Posterior cingulate gyrus (tissue), 11 donors: Measurements from ENCODE around the gene AKR1B15.
"Not testable (repeated sequence)": the region's sequence is repeated elsewhere in the genome, so short reads cannot be mapped to it uniquely, and the experiment has no call there.

Experiments
- DNase-seq, 10 donors: peaks; one replicate each; pipeline versions ENCODE4 v3.0.0 to v3.0.0-alpha.2; 2020 to 2021; ENCODE audit warnings: mixed read lengths in 3 of 10
- intact Hi-C: fragments of 100-400 bp; cut with DNase I; formaldehyde crosslinking; loops from one replicate; pipeline ENCODE4 v1.15.1; 2023

Gene AKR1B15

GRCh38 chr7:134530460-134530859 lies 18.4 kb upstream of the AKR1B15 start:
- no peak for DNase-seq
- intact Hi-C loops = loop anchor here (2.0 kb wide), 1 partner anchor 20 kb away; no protein-coding TSS in a partner anchor

GRCh38 chr7:134532180-134532953 lies 16.5 kb upstream of the AKR1B15 start:
- DNase-seq = no peak
- intact Hi-C loops = no loop called here

- DNase-seq = no peak
- intact Hi-C loops = no loop called here
Measured at GRCh38 chr7:134532954-134533218, 16.0 kb upstream of the AKR1B15 start.

DNA sequence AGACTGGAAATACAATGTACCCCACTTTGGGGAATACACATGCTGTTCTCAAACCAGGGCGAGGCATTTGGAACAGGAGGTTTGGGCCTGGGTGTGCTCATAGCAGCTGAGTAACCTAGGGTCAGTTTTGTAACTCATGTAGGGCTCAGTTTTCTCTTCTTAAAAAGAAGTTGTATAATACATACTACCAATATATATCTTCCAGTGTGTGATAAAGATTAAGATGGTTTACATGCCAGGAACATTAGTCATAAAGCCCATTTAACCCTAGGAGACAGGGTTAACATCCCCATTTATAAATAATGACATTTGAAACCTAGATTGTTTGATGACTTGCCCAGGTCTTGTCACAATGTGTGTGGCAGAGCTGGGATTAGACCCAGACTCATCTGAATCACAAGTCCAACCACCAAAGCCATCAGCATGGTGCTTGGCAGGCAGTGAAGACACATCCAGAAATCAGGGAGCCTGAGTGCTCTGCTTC lies 15.6 kb upstream of the AKR1B15 start:
- intact Hi-C loops = no loop called here
- DNase-seq = no peak

GRCh38 chr7:134534633-134535032 lies 14.3 kb upstream of the AKR1B15 start:
- no peak for DNase-seq
- intact Hi-C loops = no loop called here

- no peak for DNase-seq
- intact Hi-C loops = no loop called here
Measured at GRCh38 chr7:134535272-134535918, 13.5 kb upstream of the AKR1B15 start.

- intact Hi-C loops = no loop called here
- no peak for DNase-seq
Measured at GRCh38 chr7:134535919-134536299, 13.0 kb upstream of the AKR1B15 start.

DNA sequence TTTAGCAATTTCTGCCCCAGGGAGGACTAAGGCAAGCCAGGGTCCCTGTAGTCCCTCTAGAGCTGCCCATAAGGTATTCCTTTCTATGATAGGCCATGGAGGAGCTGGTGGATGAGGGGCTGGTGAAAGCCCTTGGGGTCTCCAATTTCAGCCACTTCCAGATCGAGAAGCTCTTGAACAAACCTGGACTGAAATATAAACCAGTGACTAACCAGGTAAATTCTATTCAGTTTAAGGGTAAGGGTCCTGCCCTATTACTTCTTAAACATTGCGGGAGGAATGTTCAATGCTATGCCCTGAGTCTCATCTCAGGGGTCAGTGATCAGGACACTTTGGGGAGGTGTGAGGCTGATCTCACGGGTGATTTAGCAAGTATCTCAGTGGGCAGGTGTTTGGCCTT lies 12.4 kb upstream of the AKR1B15 start:
- intact Hi-C loops, DNase-seq: not testable (repeated sequence)

DNA sequence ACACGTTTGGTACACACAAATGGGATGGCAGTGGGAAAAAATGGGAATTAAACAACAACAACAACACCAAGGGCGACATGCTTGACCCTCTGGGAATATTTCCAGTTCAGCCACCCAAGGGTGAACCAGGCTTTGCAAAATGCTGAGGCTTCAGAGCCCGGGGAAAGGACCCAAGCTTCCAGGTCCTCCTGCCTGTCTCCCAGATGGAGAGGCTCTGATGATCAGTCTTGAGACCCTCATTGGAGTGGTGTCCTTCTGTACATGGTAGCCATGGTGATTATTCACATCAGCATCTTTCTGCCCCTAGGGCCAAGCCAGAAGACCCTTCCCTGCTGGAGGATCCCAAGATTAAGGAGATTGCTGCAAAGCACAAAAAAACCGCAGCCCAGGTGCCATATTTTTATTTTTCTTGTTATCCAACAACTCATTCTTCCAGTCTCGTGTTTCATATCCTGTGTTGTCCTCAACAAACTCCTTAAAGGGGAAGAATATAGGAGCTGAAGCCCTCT lies 11.6 kb upstream of the AKR1B15 start:
- intact Hi-C loops, DNase-seq: not testable (repeated sequence)

DNA sequence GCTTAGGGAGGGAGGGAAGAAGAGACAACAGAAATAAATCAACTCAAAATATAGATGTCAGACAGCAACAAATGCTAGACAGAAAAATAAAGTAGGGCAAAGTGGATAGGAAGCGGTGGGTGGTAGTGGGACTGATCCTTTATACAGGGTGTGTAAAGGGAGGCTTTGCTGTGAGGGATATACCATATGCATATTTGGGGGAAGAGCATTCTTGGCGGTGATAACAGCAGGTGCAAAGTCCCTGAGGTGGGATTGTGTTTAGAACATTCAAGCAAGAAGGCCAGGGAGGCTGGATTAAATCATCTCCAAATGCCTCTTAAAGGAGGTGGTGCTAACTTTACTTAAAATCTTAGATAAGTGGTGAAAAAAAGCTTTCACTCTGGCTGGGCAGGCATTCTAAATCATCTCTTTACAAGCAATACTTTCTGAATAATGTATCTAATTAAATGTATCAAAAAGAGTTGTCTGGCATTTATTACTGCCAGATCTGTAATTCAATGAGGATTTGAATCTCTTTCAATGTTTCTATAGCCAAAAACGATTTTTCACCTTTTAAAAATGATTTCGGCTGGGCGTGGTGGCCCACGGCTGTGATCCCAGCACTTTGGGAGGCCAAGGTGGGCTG lies 9.4 kb upstream of the AKR1B15 start:
- intact Hi-C loops = no loop called here
- DNase-seq = no peak

DNA sequence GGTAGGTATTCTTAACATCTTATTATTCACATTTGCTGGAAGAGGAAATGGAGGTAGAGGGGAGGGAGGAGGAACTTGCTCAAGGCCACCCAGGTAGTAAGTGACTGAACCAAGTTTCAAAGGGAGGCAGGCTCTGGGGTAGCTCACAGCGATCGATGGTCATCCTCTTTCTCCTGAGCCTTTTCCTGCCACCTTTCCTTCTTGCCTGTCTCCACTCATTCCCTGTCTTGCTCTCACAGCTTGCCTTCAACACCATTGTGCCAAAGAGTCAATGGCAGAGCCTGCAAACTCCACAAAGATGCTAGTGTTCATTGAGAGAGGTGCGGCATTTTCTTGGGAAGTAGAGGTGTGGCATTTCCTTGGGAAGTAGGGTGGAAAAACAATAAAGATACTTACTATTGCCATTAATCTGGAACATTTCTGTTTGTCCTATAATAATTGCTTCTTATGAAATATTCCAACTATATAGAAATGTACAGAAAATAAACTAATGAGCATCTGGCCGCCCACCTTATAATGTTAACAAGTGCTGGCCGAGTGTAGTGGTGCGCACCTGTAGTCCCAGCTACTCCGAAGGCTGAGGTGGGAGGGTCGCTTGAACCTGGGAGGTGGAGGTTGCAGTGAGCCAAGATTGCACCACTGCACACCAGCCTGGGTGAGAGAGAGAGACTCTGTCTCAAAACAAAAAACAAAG lies 7.3 kb upstream of the AKR1B15 start:
- intact Hi-C loops, DNase-seq: not testable (repeated sequence)

DNA sequence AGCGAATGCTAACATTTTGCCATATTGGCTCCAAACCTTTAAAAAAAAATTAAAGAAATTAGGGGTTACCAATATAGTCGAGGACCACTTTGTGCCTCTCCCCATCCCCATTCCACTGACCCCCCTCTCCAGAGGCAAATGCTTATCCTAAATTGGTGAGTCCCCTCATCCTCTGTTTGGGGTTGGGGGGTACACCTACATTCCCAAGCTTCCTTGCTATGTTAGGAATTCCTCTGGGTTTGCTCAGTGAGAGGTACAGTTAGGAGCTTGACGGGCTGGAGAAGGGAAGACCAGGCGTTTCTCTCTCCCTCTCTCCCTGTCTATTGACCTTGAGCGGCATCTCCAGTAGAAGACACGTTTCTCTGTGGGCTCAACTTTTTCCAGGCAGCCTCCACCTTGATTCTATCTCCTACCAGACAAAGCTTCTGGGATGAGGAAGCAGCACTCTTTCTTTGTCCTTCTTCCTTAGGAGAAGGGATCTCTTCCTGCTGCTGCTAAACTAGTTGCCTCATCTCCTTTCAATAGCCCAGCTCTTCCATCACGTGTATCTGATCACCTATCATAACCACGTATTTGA lies 6.6 kb upstream of the AKR1B15 start:
- intact Hi-C loops = no loop called here
- DNase-seq = no peak

GRCh38 chr7:134545380-134545779 lies 3.5 kb upstream of the AKR1B15 start:
- DNase-seq = no peak
- intact Hi-C loops = loop anchor here (5.0 kb wide), 1 partner anchor 47 kb away; no protein-coding TSS in a partner anchor

DNA sequence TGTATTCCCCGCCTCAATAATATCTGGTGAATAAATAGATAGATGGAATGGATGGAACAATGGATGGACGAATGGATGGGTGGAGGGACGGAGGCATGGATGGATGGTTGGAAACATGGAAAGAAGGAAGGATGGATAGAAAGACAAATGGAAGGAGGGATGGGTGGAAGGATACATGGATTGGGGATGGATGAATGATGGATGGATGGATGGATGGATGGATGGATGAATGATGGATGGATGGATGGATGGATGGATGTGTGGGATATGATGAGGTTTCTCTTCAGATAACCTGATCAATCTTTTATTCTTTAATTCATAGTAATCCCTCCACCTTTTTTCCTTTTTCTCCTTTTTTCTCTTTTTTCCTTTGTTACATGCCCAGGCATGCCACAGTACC lies 3.0 kb upstream of the AKR1B15 start:
- intact Hi-C loops = loop anchor here (5.0 kb wide), 1 partner anchor 46 kb away; no protein-coding TSS in a partner anchor
- DNase-seq = no peak

GRCh38 chr7:134546955-134547354 lies 2.0 kb upstream of the AKR1B15 start:
- intact Hi-C loops = loop anchor here (5.0 kb wide), 1 partner anchor 45 kb away; no protein-coding TSS in a partner anchor
- no peak for DNase-seq

DNA sequence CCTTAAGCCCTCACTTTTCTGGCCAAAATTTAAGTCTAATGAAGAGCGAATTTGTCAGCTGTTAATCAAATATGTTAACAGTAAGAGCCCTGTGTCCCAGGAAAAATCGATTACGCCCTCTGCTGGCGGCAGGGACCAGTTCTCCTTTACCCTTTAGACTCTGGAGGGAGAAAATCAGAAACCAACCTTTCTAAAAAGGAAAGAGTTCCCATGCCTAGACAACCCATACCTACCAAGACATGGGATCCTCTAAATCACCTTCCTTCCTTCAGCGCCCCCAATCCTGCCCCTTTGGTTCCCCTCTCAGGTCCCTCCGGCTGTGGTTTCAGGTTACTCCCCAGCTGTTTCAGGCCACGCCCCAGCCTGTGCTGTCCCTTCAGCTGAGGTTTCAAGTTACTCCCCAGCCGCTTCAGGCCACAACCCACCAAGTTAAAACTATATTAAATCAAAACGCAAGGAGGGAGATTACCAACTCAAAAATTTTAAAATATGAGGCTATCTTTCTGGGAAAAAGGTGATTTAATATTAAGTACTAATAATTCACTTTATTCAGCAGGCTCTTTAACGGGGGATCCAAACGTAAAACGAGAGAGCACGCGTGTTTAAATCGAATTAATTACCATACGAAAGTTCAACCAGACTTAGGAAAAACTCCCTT lies 1.4 kb upstream of the AKR1B15 start:
- peak; percentile 28 to 92 (median 75) for DNase-seq
- intact Hi-C loops = loop anchor here (5.0 kb wide), 1 partner anchor 45 kb away; no protein-coding TSS in a partner anchor

- intact Hi-C loops = loop anchor here (5.0 kb wide), 1 partner anchor 43 kb away; no protein-coding TSS in a partner anchor
- no peak for DNase-seq
Measured at GRCh38 chr7:134549366-134549765, 456 bp downstream of the AKR1B15 start.

- no peak for DNase-seq
- intact Hi-C loops = no loop called here
Measured at GRCh38 chr7:134552105-134552504, 3.2 kb downstream of the AKR1B15 start.

GRCh38 chr7:134553976-134554375 lies 5.1 kb downstream of the AKR1B15 start:
- intact Hi-C loops = no loop called here
- DNase-seq = no peak
